GM12878 (cell line): ENCODE results near the gene INHBC. TPM values are rescaled to one million over a fixed set of nuclear protein-coding genes. Genes with fewer than 3 reads are reported as not detected.

Experiments used
- CBFB ChIP-seq: IDR thresholded peaks from 2 replicates; pipeline ENCODE4 v1.6.1; 2016; ENCODE audit warnings: antibody characterized with exemption, low read depth
- CBX5 ChIP-seq: sonication (generic); IDR thresholded peaks from 2 replicates; pipeline ENCODE4 v1.6.1; 2016; ENCODE audit warnings: low read depth, moderate library complexity, mild to moderate bottlenecking, inconsistent platforms
- CEBPB ChIP-seq, 2 experiments: fragments of 150-350 bp in 1 of 2; IDR thresholded peaks; 2 replicates each; pipeline ENCODE4 v1.6.1; 2012 to 2014; ENCODE audit warnings: low read depth in 2 of 2, low read length in 2 of 2, borderline replicate concordance in 1 of 2, inconsistent platforms in 1 of 2
- HCFC1 ChIP-seq: fragments of 150-350 bp; IDR thresholded peaks from 2 replicates; pipeline ENCODE4 v1.6.1; 2014; ENCODE audit warnings: low read length
- IKZF1 ChIP-seq: fragments of 450-650 bp; conservative IDR thresholded peaks from 2 replicates; pipeline ENCODE4 v1.6.1; 2017; ENCODE audit warnings: antibody characterized with exemption, mild to moderate bottlenecking
- IRF4 ChIP-seq: IDR thresholded peaks from 2 replicates; pipeline ENCODE4 v1.6.1; 2011; ENCODE audit warnings: low read depth, low read length
- NR2F1 ChIP-seq: fragments of 450-650 bp; conservative IDR thresholded peaks from 2 replicates; pipeline ENCODE4 v1.6.1; 2017; ENCODE audit warnings: mild to moderate bottlenecking
- PML ChIP-seq: IDR thresholded peaks from 2 replicates; pipeline ENCODE4 v1.6.1; 2012; ENCODE audit warnings: low read length, inconsistent platforms
- SP1 ChIP-seq: IDR thresholded peaks from one replicate; pipeline ENCODE4 v1.6.1; 2011; ENCODE audit warnings: low read depth, low read length
- STAT3 ChIP-seq: IDR thresholded peaks from 2 replicates; pipeline ENCODE4 v1.6.1; 2011; ENCODE audit warnings: low read depth, low read length, improper control_type of control experiment
- TAF1 ChIP-seq: IDR thresholded peaks from 2 replicates; pipeline ENCODE4 v1.6.1; 2011; ENCODE audit warnings: mild to moderate bottlenecking, low read depth, low read length, borderline replicate concordance
- ZNF217 ChIP-seq: fragments of 450-650 bp; IDR thresholded peaks from 2 replicates; pipeline ENCODE4 v1.6.1; 2017; ENCODE audit warnings: antibody characterized with exemption, mild to moderate bottlenecking
- polyA plus RNA-seq, 11 experiments: library from polyadenylated mRNA; depleted of rRNA in 4 of 11; unstranded in 6 of 11; stranded (reverse) in 5 of 11; fragments of >200 nt; fragmentation: Nextera tagmentation in 4 of 11; fragmentation: Illumina TruSeq in 1 of 11; extraction: Ambion mirVana in 4 of 11; extraction: Trizol in 1 of 11; gene quantifications; 1 replicate in 1 of 11; 2 replicates in 10 of 11; pipeline versions ENCODE4 v1.2.1 to v1.2.3, GENCODE V29; 2011 to 2016; ENCODE audit warnings: inconsistent platforms in 2 of 11, missing spikeins in 2 of 11, low read depth in 1 of 11
- total RNA-seq, 4 experiments: library from RNA; depleted of rRNA in 3 of 4; stranded (reverse); fragments of >200 nt in 3 of 4; fragmentation: Illumina TruSeq in 1 of 4; extraction: Trizol in 1 of 4; gene quantifications; 2 replicates each; pipeline versions ENCODE4 v1.2.1 to v1.2.3, GENCODE V29; 2013 to 2021
- TF ChIP-seq, protein P1 (sequence below): fragments of 450-650 bp; IDR thresholded peaks from 2 replicates; pipeline ENCODE4 v1.6.1; 2017; ENCODE audit warnings: mild to moderate bottlenecking, moderate library complexity
- TF ChIP-seq, protein P2 (sequence below): fragments of 450-650 bp; IDR thresholded peaks from 2 replicates; pipeline ENCODE4 v1.6.1; 2016; ENCODE audit warnings: mild to moderate bottlenecking, moderate library complexity, borderline replicate concordance
- TF ChIP-seq, protein P3 (sequence below): fragments of 450-650 bp; conservative IDR thresholded peaks from 2 replicates; pipeline ENCODE4 v1.6.1; 2017; ENCODE audit warnings: mild to moderate bottlenecking, moderate library complexity
- TF ChIP-seq, protein P4 (sequence below): IDR thresholded peaks from 2 replicates; pipeline ENCODE4 v1.6.1; 2012; ENCODE audit warnings: low read depth, low read length, improper control_type of control experiment
- TF ChIP-seq, protein P5 (sequence below): IDR thresholded peaks from 2 replicates; pipeline ENCODE4 v1.6.1; 2012; ENCODE audit warnings: low read depth, low read length, improper control_type of control experiment

Gene INHBC
- total and polyA plus RNA-seq, 10 of the 15 experiments (the other 5 are each of a cell fraction or from before 2014, with no cell fraction given): 0.04 to 0.22 (median 0.13) TPM; not detected in 5

DNA sequence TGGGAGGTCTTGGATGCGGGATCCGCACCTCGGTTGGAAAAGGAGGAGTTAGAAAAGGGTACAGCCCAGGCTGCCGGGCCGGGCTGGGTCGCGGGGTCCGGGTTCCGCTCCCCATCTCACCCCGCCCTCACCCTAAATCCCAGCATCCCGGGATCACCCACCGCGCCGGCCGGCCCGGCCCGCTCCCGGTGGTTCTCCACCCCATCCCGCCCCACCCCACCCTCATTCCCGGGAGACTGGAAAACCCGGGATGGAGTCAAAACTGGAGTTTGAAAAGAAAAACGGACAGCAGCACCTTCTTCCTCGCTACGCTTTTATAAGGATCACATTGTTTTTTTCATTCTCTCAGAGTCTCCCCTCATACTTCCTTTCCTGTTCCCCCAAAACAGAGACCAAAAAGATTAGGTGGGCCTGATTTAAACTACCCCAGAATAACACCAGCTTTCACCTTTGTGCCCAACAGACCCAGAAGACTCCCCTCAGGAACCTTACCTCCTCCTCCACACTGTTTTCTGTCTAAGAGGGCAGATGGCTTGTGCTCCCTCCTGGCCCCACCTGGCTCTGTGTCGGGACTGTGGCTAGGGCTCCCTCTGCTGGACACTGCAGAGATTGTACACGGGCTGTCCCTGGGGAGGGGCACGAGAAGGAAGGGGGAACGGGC is 27.8 kb downstream of the INHBC start (continued):
- TF ChIP-seq, protein P1, sequence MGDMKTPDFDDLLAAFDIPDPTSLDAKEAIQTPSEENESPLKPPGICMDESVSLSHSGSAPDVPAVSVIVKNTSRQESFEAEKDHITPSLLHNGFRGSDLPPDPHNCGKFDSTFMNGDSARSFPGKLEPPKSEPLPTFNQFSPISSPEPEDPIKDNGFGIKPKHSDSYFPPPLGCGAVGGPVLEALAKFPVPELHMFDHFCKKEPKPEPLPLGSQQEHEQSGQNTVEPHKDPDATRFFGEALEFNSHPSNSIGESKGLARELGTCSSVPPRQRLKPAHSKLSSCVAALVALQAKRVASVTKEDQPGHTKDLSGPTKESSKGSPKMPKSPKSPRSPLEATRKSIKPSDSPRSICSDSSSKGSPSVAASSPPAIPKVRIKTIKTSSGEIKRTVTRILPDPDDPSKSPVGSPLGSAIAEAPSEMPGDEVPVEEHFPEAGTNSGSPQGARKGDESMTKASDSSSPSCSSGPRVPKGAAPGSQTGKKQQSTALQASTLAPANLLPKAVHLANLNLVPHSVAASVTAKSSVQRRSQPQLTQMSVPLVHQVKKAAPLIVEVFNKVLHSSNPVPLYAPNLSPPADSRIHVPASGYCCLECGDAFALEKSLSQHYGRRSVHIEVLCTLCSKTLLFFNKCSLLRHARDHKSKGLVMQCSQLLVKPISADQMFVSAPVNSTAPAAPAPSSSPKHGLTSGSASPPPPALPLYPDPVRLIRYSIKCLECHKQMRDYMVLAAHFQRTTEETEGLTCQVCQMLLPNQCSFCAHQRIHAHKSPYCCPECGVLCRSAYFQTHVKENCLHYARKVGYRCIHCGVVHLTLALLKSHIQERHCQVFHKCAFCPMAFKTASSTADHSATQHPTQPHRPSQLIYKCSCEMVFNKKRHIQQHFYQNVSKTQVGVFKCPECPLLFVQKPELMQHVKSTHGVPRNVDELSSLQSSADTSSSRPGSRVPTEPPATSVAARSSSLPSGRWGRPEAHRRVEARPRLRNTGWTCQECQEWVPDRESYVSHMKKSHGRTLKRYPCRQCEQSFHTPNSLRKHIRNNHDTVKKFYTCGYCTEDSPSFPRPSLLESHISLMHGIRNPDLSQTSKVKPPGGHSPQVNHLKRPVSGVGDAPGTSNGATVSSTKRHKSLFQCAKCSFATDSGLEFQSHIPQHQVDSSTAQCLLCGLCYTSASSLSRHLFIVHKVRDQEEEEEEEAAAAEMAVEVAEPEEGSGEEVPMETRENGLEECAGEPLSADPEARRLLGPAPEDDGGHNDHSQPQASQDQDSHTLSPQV: no peak
- TF ChIP-seq IKZF1 (peak; percentile 69), TAF1 (peak; percentile 57; the same call in 1 of the 2 replicates), ZNF217 (no peak), SP1 (peak; percentile 63), CBFB (no peak), NR2F1 (no peak; the same call in 1 of the 2 replicates), CEBPB (IDR thresholded peaks at IDR 0.05; ENCODE audit: borderline replicate concordance in 1 of 2, low read depth in 2 of 2, low read length in 2 of 2) (no peak), PML (no peak), IRF4 (0 out of 2 replicates have a peak, but pooled peaks have one; percentile 59), STAT3 (no peak), CBX5 (no peak), HCFC1 (no peak)
- TF ChIP-seq, protein P2, sequence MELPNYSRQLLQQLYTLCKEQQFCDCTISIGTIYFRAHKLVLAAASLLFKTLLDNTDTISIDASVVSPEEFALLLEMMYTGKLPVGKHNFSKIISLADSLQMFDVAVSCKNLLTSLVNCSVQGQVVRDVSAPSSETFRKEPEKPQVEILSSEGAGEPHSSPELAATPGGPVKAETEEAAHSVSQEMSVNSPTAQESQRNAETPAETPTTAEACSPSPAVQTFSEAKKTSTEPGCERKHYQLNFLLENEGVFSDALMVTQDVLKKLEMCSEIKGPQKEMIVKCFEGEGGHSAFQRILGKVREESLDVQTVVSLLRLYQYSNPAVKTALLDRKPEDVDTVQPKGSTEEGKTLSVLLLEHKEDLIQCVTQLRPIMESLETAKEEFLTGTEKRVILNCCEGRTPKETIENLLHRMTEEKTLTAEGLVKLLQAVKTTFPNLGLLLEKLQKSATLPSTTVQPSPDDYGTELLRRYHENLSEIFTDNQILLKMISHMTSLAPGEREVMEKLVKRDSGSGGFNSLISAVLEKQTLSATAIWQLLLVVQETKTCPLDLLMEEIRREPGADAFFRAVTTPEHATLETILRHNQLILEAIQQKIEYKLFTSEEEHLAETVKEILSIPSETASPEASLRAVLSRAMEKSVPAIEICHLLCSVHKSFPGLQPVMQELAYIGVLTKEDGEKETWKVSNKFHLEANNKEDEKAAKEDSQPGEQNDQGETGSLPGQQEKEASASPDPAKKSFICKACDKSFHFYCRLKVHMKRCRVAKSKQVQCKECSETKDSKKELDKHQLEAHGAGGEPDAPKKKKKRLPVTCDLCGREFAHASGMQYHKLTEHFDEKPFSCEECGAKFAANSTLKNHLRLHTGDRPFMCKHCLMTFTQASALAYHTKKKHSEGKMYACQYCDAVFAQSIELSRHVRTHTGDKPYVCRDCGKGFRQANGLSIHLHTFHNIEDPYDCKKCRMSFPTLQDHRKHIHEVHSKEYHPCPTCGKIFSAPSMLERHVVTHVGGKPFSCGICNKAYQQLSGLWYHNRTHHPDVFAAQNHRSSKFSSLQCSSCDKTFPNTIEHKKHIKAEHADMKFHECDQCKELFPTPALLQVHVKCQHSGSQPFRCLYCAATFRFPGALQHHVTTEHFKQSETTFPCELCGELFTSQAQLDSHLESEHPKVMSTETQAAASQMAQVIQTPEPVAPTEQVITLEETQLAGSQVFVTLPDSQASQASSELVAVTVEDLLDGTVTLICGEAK: peak; percentile 33; the same call in 1 of the 2 replicates
- TF ChIP-seq, protein P3, sequence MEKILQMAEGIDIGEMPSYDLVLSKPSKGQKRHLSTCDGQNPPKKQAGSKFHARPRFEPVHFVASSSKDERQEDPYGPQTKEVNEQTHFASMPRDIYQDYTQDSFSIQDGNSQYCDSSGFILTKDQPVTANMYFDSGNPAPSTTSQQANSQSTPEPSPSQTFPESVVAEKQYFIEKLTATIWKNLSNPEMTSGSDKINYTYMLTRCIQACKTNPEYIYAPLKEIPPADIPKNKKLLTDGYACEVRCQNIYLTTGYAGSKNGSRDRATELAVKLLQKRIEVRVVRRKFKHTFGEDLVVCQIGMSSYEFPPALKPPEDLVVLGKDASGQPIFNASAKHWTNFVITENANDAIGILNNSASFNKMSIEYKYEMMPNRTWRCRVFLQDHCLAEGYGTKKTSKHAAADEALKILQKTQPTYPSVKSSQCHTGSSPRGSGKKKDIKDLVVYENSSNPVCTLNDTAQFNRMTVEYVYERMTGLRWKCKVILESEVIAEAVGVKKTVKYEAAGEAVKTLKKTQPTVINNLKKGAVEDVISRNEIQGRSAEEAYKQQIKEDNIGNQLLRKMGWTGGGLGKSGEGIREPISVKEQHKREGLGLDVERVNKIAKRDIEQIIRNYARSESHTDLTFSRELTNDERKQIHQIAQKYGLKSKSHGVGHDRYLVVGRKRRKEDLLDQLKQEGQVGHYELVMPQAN: no peak
- TF ChIP-seq, protein P4, sequence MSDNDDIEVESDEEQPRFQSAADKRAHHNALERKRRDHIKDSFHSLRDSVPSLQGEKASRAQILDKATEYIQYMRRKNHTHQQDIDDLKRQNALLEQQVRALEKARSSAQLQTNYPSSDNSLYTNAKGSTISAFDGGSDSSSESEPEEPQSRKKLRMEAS: 0 out of 2 replicates have a peak, but pooled peaks have one; percentile 49
- TF ChIP-seq, protein P5, sequence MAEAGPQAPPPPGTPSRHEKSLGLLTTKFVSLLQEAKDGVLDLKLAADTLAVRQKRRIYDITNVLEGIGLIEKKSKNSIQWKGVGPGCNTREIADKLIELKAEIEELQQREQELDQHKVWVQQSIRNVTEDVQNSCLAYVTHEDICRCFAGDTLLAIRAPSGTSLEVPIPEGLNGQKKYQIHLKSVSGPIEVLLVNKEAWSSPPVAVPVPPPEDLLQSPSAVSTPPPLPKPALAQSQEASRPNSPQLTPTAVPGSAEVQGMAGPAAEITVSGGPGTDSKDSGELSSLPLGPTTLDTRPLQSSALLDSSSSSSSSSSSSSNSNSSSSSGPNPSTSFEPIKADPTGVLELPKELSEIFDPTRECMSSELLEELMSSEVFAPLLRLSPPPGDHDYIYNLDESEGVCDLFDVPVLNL: no peak
